GM23338 (cell line): ENCODE results near the gene PIK3C2B.

ENCODE experiments used
- CREB1 ChIP-seq: fragments of 250-450 bp; sonication (Bioruptor Pico); IDR thresholded peaks from 2 replicates; pipeline ENCODE4 v1.5.0; 2020; ENCODE audit warnings: low read depth, mild to moderate bottlenecking, moderate library complexity
- EZH2 ChIP-seq: fragments of 200-600 bp; sonication (generic); IDR thresholded peaks from one replicate; pipeline ENCODE4 v1.8.0; 2017; ENCODE audit warnings: antibody characterized with exemption, mild to moderate bottlenecking, low read depth; ENCODE audit not compliant: unreplicated experiment
- TF ChIP-seq, protein P1 (sequence below), 2 experiments: fragments of 200-600 bp in 1 of 2; sonication (generic) in 1 of 2; conservative IDR thresholded peaks; 2 replicates each; pipeline versions ENCODE4 v1.5.1 to v1.6.1; 2016 to 2017; ENCODE audit warnings: antibody characterized with exemption in 2 of 2, low read depth in 2 of 2, mild to moderate bottlenecking in 2 of 2, moderate library complexity in 1 of 2

DNA sequence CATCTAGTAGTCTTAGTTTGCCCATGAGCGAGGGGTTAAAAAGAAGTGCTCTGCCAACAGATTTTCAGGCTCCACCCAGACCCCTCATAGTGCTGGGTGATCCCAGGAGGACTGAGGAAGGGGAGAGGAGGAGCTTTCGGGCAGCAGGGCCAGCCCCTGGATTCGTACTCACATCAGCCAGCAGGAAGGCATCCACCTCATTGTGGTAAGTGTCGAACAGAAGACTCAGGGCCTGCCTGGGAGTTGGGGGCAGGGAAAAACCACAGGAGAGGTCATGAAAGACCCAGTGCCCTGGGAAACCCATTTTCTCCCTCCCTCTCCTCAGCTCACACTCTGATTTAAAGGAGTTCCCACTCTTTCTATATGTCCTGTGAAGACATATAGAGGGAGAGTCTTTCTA lies 34.9 kb downstream of the PIK3C2B start:
- TF ChIP-seq EZH2 (no peak), CREB1 (CRISPR knock-in tag) (no peak)
- TF ChIP-seq, protein P1, sequence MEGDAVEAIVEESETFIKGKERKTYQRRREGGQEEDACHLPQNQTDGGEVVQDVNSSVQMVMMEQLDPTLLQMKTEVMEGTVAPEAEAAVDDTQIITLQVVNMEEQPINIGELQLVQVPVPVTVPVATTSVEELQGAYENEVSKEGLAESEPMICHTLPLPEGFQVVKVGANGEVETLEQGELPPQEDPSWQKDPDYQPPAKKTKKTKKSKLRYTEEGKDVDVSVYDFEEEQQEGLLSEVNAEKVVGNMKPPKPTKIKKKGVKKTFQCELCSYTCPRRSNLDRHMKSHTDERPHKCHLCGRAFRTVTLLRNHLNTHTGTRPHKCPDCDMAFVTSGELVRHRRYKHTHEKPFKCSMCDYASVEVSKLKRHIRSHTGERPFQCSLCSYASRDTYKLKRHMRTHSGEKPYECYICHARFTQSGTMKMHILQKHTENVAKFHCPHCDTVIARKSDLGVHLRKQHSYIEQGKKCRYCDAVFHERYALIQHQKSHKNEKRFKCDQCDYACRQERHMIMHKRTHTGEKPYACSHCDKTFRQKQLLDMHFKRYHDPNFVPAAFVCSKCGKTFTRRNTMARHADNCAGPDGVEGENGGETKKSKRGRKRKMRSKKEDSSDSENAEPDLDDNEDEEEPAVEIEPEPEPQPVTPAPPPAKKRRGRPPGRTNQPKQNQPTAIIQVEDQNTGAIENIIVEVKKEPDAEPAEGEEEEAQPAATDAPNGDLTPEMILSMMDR (conservative IDR thresholded peaks at IDR 0.05; ENCODE audit: low read depth in 2 of 2): no peak
